ENCODE data around the gene PLEKHA3. TPM values are rescaled to one million over a fixed set of nuclear protein-coding genes. Genes with fewer than 3 reads are reported as not detected.

The PLEKHA3 gene
- total and polyA plus RNA-seq, 2 experiments from 2014 or later: 9.1 to 32.1 TPM

GRCh38 chr2:178448968-178449661, 31.1 kb upstream of the PLEKHA3 start:
- H3K9me3 ChIP-seq (ENCODE audit: low read depth): no peaks in the 10 kb centered on the region
- H3K36me3 ChIP-seq (replicated peaks; ENCODE audit: insufficient read depth, low read depth): no peaks in the 10 kb centered on the region
- no peak for TF ChIP-seq CTCF (IDR thresholded peaks at IDR 0.05; ENCODE audit: poor library complexity)
- no peak for TF ChIP-seq EZH2phosphoT487 (IDR thresholded peaks at IDR 0.05; ENCODE audit: low read depth, severe bottlenecking, unreplicated experiment)
- TF ChIP-seq EZH2 (IDR thresholded peaks at IDR 0.05; ENCODE audit: borderline replicate concordance): no peak
- H3K9me2 ChIP-seq (replicated peaks; ENCODE audit: insufficient read depth): no peaks in the 10 kb centered on the region
- peak overlapping the region; percentile 99 for H3K27ac ChIP-seq
- H3K4me3 ChIP-seq: peak overlapping the region; percentile 66
- H3K4me1 ChIP-seq (ENCODE audit: insufficient read depth): peaks cover 16% of the 10 kb centered on the region
- H3K4me2 ChIP-seq: peak overlapping the region; percentile 92
- H3K27me3 ChIP-seq: no peaks in the 10 kb centered on the region
- H2AFZ ChIP-seq: no peak overlapping the region
- 79% methylated on average over 4 of the region's 4 CpGs for WGBS (ENCODE audit: low lambda C conversion rate, missing lambda C conversion rate)
- peaks cover 21% of the 10 kb centered on the region for H4K20me1 ChIP-seq (ENCODE audit: insufficient read depth, poor library complexity, severe bottlenecking)
- no peak for DNase-seq (ENCODE audit: low spot score)
- peaks cover 39% of the 10 kb centered on the region for H3K79me2 ChIP-seq

- no peak for TF ChIP-seq EZH2 (IDR thresholded peaks at IDR 0.05; ENCODE audit: borderline replicate concordance)
- TF ChIP-seq EZH2phosphoT487 (IDR thresholded peaks at IDR 0.05; ENCODE audit: low read depth, severe bottlenecking, unreplicated experiment): no peak
- TF ChIP-seq CTCF (IDR thresholded peaks at IDR 0.05; ENCODE audit: poor library complexity): no peak
- peak overlapping the region; percentile 92 for H3K4me2 ChIP-seq
- 13% methylated on average over 18 of the region's 18 CpGs for WGBS (ENCODE audit: low lambda C conversion rate, missing lambda C conversion rate)
- no peaks in the 10 kb centered on the region for H3K9me3 ChIP-seq (ENCODE audit: low read depth)
- peaks cover 39% of the 10 kb centered on the region for H3K79me2 ChIP-seq
- no peaks in the 10 kb centered on the region for H3K27me3 ChIP-seq
- no peaks in the 10 kb centered on the region for H3K9me2 ChIP-seq (replicated peaks; ENCODE audit: insufficient read depth)
- peaks cover 21% of the 10 kb centered on the region for H4K20me1 ChIP-seq (ENCODE audit: insufficient read depth, poor library complexity, severe bottlenecking)
- H3K4me3 ChIP-seq: peak overlapping the region; percentile 66
- peak overlapping the region; percentile 55 for H2AFZ ChIP-seq
- no peaks in the 10 kb centered on the region for H3K36me3 ChIP-seq (replicated peaks; ENCODE audit: insufficient read depth, low read depth)
- peaks cover 16% of the 10 kb centered on the region for H3K4me1 ChIP-seq (ENCODE audit: insufficient read depth)
- peak; percentile 37 for DNase-seq (ENCODE audit: low spot score)
- peak overlapping the region; percentile 99 for H3K27ac ChIP-seq
Observed at GRCh38 chr2:178449700-178450523, 30.3 kb upstream of the PLEKHA3 start.

- TF ChIP-seq EZH2phosphoT487 (IDR thresholded peaks at IDR 0.05; ENCODE audit: low read depth, severe bottlenecking, unreplicated experiment): no peak
- no peak for TF ChIP-seq EZH2 (IDR thresholded peaks at IDR 0.05; ENCODE audit: borderline replicate concordance)
- TF ChIP-seq CTCF (IDR thresholded peaks at IDR 0.05; ENCODE audit: poor library complexity): no peak
- H3K4me3 ChIP-seq: peak overlapping the region; percentile 66
- WGBS (ENCODE audit: low lambda C conversion rate, missing lambda C conversion rate): under 1% methylated on average over 21 of the region's 25 CpGs
- H3K27me3 ChIP-seq: no peaks in the 10 kb centered on the region
- no peaks in the 10 kb centered on the region for H3K36me3 ChIP-seq (replicated peaks; ENCODE audit: insufficient read depth, low read depth)
- peak overlapping the region; percentile 55 for H2AFZ ChIP-seq
- peaks cover 39% of the 10 kb centered on the region for H3K79me2 ChIP-seq
- peak overlapping the region; percentile 99 for H3K27ac ChIP-seq
- peaks cover 16% of the 10 kb centered on the region for H3K4me1 ChIP-seq (ENCODE audit: insufficient read depth)
- DNase-seq (ENCODE audit: low spot score): no peak
- H3K9me2 ChIP-seq (replicated peaks; ENCODE audit: insufficient read depth): no peaks in the 10 kb centered on the region
- H4K20me1 ChIP-seq (ENCODE audit: insufficient read depth, poor library complexity, severe bottlenecking): peaks cover 21% of the 10 kb centered on the region
- no peaks in the 10 kb centered on the region for H3K9me3 ChIP-seq (ENCODE audit: low read depth)
- peak overlapping the region; percentile 92 for H3K4me2 ChIP-seq
Observed at GRCh38 chr2:178450524-178450773, 29.8 kb upstream of the PLEKHA3 start.
